OCI-M1 (cell line): Measurements from ENCODE around the gene UVRAG.
"Not testable (repeated sequence)": the region's sequence is repeated elsewhere in the genome, so short reads cannot be mapped to it uniquely, and the experiment has no call there.

Experiments used
- DNase-seq: peaks from one replicate; lab custom pipeline; 2025; lab: John Stamatoyannopoulos, UW

UVRAG gene

DNA sequence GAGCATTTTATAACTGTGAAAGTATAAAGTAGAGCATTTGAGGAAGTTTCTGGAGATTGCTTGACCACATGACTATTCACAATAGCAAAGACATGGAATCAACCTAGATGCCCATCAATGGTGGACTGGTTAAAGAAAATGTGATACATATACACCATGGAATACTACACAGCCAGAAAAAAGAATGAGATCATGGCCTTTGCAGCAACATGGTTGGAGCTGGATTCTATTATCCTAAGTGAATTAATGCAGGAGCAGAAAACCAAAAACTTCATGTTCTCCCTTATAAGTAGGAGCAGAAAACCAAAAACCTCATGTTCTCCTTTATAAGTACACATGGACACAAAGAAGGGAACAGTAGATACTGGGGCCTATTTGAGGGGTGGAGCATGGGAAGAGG is 30.3 kb downstream of the UVRAG start:
- DNase-seq: peak; percentile 67

DNA sequence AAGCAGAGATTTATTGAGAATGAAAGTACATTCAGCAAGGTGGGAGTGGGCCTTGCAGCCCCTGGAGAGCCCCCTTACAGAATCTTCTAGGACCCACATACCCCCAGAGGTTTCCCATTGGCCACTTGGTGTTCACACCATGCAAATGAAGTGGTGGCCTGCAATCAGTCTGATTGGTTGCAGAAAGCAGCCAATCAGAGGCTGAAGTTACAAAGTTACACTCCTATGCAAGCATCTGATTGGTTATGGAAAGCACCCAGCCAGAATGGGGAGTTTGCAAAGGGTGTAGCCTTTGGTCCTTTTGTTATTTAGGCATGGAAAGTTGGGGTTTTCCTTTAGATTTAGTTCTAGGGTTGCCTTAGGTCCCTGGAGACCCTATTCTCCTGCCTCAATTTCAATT is 34.9 kb downstream of the UVRAG start:
- DNase-seq: peak; percentile 75

DNA sequence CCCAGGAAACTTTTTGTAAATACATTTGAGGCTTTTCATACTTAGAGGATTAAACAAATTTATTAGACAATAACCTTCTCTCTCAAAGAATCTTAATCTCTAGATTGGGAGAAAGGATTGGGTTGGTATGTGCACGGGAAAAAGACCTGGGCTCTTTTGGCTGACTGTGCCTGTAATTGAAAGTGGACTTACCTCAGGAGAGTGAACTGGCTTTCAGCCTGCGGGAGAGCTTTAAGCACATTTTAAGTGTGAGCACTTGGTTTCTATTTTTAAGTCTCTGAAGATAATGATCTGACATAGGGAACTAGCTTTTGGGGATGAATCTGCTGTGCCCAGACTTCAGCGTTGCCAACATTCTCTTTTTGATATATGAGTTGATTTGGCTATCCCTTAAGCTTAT is 35.8 kb downstream of the UVRAG start:
- DNase-seq: peak; percentile 86

DNA sequence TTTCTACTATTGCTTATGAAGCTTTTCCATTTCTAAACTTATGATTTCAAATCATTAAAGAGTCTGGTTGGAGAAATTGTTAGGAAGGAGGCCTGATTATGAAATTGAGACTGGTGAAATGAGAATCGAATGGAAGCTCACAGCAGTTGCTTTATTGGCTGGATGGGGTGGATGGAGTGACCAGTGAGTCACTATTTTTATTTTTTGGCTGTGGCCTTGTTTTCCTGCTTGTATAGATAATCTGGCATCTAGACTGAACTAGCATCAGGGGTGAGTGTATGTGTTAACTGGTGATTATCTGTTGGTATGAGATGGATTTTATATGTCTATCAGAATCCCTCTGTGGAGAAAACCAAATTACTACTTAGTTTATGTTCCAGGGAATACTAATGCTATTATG is 36.2 kb downstream of the UVRAG start:
- peak; percentile 80 for DNase-seq

DNA sequence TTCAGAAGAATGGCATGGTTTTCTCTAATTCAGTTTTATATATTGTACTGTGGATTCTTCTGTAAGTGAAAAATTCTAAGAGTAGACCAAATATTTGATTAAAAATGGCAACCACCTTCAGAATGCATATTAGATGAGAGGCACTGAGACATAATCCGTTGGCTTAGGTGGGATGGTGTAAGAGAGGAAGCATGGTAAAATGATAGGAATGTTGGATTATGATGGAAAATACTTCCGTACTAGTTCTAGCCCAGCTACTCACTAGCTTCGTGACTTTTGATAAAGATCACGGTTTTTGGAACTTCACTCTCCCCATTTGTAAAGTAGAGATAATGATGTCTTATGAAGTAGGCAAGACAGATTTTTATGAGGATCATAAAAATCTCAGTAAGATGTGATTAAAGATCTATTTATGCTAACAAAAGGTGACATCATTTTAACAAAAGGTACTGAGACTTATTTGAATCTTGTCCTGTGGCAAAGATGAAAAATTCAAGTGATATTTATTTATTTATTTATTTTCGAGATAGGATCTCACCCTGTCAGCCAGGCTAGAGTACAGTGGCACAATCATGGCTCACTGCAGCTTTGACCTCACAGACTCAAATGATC is 37.5 kb downstream of the UVRAG start:
- no peak for DNase-seq

DNA sequence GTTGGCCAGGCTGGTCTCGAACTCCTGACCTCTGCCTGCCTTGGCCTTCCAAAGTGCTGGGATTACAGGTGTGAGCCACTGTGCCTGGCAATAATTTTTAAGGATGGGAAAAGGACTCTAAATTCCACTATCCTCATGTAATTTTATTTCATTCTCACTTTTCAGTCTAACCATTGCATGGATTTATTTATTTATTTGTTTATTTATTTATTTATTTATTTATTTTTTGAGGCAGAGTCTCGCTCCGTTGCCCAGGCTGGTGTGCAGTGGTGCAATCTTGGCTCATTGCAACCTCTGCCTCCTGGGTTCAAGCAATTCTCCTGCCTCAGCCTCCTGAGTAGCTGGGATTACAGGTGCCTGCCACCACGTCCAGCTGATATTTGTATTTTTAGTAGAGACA is 38.6 kb downstream of the UVRAG start:
- DNase-seq: not testable (repeated sequence)

DNA sequence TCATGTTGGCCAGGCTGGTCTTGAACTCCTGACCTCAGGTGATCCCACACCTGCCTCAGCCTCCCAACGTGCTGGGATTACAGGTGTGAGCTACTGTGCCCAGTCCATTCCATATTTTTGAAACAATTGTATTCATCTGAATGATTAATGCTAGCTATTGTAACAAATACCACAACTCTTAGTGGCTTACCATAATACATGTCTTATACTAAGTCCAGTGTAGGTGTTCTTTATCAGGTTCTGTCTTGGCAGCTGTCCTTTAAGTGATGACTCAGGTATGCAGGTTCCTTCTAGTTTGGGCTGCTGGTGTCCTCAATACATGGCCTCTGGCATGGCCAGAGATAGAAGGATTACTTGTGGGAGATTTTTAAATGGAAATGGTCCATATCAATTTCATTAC is 39.0 kb downstream of the UVRAG start:
- DNase-seq: no peak

DNA sequence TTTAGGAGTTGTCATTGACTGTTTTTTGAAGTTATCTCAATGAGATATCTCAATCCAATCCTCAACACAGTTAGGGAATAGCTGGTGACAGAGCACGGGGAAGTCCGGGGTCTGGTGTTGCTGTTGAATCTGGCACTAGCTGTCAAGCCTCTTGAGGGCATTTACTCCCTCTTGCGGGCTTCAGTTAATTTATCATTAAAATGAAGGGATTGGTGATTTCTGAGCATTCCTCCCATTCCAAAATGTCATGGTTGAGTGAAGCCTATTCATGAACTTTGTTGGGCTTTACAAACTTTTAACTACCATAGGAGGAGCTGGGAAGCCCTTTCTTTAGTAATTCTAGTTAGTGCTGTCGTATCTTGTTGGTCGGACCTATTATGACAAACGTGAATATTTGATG is 40.2 kb downstream of the UVRAG start:
- DNase-seq: no peak

DNA sequence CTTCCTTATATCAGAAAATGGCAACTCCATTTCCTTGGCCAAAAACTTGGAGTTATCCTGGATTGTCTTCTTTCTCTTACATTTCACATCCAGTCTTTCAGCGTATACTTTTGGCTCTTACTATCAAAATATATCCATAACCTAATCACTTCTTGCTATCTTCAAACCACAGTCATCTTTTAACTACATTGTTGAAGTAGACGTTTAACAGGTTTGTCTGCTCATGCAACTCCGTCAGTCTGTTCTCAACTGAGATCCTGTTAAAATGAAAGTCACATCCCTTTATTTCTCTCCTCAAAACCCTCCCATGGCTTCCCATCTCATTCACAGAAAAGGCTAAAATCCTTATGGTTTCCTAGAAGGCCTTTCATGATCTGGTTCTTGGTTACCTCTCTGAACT is 41.9 kb downstream of the UVRAG start:
- no peak for DNase-seq

DNA sequence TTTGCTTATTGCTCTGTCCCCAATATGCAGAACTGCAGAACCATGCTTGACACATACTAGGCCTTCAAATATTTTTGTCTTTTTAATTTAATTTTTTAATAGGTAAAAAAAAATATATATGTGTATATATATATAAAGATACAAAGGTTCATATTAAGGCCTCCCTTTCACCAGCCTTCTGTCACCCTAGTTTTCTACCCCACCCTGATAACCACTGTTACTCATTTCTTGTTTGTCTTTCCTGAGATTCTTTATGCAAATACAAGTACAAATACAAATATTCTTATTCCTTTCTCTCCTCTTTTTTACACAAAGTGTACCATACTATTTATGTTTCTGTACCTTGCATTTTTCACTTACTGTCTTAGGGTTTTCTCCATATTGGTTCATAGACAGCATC is 43.0 kb downstream of the UVRAG start:
- no peak for DNase-seq

DNA sequence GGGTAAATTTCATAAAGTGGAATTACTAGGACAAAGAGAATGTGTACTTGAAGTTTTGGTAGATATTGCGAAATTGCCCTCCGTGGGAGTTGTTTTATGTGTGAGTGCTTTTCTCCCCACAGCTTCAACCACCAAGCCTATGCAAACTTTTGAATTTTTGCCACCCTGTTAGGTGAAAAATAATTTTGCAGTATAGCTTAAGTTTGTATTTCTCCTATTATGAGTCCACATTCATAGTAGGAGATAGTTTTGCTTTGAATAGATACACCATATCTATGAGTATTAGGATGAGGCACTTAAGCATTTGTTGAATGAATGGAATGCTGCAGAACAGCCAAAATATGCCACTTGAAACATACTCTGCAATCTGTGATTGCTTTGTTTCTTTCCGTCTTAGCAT is 43.6 kb downstream of the UVRAG start:
- peak; percentile 86 for DNase-seq

DNA sequence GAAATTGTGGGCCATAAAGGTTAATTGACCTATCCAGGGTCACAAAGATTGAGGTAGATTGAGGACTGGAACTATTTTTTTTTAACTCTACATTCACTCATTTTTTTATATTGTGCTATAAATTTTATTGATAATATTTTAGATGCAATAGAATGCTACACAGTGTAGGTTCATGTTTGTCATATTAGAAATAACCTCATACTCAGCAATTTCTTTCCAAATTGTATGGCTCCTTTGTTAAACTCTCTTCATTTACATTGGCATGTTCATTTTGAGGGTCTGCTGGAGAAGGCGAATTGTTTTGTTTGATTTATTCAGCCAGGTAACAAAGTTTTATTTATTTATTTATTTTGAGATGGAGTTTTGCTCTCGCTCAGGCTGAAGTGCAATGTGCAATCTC is 44.6 kb downstream of the UVRAG start:
- DNase-seq: no peak

DNA sequence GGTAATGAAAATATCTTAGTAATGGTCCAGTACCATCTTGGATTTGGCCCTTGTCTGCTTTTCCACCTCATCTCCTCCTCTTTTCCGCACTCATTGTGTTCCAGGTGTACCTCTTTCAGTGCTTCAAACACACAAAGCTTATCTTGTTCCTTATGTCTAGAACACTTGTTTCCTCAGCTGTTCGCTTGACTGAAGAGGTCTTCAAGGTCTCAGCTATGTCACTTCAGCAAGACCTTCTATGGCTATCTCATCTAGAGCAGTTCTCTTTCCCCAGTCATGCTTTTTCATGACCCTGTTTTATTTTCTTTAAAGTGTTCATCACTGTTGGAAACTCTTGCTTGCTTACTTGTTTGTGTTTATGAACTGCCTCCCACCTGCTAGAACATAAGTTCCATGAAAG is 47.4 kb downstream of the UVRAG start:
- DNase-seq: no peak

DNA sequence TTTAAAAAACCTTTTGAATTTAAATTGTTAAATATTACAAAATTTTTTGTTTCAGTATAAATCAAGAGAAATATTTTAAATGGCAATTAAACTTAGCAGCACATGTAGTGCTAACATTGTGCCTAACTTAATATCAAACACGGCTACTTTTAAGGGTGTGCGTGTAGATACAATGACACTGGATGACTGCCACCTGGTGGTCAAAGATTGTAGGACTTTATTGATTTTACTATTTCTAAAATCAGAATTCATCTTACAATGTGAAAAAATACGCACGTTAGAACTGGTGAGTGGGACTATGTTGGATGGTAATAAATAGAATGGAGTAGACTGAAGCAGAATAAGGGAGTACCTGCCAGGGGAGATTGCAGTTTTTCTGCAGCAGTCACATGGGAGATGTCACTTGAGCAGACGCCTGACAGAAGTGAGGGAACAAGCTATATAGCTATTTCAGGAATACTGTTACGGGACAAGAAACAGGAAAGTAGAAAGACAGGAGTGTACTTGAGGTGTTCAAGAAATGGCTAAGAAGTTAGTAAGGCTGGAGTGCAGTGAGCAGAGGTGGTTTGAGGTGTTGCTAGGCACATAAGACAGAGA is 52.9 kb downstream of the UVRAG start:
- peak; percentile 95 for DNase-seq

DNA sequence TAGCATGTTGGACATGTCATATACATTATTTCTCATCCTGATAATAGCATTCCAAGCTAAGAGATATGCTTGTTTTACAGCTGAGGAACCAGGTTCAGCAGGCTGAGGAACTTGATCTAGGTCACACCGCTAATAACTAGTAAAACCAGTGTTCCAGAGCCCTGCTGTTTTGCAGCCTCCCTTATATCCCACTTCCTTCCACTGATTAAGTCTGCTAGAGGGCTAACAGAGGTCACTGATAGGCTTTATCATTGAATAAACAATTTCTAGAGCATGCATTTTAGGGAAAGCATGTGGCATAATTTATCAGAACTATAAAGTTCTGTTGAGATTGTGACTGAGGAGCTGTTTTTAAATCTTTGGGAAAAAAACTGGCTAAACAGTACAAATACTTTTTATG is 54.0 kb downstream of the UVRAG start:
- DNase-seq: no peak

DNA sequence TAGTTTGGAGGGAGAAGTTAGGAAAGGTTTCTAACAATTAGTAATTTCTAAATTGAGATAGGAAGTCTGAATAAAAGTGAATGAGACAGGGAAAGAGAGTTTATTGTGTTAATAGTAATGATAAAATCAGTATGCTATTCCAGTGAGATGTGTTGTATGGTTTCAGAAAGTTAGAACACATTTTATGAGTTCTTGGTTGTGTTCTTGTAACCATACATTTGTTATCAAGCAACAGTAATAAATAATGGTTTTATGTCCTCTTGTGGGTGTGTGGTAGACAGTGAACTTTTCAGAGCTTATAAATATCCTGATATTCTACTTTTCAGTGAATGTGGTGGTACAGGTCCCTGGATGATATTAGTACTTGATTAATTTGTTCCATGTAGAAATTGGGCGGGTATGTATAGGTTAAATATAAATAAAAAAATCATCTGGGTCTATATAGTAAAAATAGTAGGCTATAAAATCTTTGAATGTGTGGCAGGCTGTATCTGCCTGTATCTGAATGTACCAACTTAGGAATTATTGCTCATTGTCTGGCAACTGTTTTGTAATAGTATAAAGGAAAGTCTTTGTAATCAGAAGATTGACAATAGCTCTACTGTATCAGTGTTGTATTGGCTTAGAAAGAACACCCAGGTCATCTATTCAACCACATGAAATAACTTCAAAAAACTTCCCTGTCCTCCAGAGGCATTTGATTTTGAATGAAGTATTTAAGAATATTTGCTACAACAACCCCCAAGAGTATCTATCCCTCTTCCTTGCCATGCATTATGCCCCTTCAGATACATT is 54.8 kb downstream of the UVRAG start:
- DNase-seq: no peak

DNA sequence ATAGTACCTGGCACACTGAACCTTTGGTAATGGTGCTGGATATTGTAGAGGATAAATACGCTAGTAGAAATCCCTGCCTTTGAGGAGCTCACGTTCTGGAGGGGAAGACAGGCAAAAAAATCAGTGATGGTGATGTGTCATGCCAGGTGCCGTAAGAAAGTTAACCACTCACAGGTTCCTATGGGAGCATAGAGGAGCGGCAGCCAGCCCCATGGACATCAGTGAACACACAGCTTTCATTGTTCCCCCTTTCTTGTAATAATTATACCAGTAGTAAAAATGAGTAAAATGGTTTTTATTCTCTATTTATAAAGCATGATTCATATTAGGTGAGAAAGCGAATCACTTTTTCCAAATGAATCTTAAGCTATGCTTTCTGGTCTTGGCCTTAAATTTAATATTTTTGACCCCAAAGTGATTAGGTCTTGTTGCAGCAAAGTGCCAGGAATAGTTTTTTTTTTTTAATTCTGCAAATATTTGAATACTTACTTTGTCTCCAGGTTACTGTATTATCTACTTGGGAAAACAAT is 57.9 kb downstream of the UVRAG start:
- DNase-seq: peak; percentile 79

DNA sequence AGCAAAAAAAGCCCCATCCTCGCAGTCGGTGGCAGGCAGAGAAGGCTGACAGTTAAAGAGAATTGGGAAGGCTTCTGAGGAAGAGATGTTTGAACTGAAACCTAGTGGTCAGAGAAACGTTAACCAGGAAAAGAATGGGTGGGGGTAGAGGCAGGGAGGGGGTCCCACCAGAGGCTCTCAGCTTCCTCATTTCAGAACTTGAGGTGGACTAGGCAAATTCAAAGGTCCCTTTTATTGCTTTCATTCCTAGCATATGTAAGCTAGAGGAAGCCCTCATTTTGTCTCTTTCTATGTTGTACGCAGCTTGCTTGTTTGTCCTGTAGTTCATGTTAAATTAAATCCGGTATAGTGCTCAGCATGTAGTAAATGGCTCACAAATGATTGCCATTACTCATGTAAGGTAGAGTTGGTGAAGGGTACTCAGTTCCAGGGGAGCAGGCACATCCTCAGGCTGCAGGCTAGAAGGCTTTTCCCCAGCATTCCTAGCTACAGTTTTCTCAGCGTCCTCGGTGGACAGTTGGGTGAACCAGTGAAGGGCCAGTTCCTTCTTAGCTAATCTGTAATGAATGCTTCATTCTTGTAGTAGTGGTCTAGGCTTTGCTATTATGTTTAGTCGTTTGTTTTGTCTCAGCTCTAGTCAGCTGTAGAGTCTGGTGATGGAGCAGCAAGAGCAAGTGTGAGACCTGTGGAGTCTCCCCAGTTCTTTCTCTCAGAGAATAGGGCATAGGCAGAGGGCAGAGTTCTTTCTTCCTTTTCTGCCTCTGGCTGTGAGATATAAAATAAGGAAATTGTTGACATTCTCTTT is 58.6 kb downstream of the UVRAG start:
- peak; percentile 96 for DNase-seq

DNA sequence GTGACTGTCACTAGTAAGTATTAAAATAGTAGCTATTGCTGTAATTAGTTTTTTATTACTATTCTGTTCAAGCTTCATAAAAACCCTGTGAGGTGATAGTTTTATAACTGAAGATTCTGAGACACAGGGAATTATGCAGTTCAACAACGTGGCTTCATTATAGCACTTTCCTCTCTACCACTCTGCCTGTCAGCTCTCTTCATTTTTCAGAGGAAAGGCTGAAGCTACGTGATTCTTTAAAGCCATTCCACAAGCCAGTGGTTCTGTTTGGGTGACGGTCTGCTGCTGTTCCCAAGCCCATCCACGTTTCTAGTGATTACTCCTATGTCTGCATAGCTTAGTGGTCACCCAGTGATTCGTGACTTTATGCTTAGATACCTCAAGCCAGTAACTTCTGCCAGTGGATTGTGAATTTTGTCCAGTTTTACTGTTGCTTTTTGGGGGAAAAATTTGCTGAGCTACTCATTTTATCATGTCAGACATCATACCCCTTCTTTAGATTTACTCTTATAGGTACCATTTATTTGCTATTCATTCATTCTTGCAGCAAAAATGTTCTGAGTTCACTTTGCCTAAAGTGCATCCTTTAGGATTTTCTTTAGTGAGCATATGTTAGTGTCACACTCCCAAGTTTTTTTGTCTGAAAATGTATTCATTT is 59.8 kb downstream of the UVRAG start:
- peak; percentile 63 for DNase-seq

DNA sequence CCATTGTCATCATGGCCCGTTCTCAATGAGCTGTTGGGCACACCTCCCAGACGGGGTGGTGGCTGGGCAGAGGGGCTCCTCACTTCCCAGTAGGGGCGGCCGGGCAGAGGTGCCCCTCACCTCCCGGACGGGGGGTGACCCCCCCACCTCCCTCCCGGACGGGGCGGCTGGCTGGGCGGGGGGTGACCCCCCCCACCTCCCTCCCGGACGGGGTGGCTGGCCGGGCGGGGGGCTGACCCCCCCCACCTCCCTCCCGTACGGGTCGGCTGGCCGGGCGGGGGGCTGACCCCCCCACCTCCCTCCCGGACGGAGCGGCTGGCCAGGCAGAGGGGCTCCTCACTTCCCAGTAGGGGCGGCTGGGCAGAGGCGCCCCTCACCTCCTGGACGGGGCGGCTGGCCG is 62.3 kb downstream of the UVRAG start:
- DNase-seq: not testable (repeated sequence)

DNA sequence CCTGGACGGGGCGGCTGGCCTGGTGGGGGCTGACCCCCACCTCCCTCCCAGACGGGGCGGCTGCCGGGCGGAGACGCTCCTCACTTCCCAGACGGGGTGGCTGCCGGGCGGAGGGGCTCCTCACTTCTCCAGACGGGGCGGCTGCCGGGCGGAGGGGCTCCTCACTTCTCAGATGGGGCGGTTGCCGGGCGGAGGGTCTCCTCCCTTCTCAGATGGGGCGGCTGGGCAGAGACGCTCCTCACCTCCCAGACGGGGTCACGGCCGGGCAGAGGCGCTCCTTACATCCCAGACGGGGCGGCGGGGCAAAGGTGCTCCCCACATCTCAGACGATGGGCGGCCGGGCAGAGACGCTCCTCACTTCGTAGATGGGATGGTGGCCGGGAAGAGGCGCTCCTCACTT is 62.9 kb downstream of the UVRAG start:
- not testable (repeated sequence) for DNase-seq

DNA sequence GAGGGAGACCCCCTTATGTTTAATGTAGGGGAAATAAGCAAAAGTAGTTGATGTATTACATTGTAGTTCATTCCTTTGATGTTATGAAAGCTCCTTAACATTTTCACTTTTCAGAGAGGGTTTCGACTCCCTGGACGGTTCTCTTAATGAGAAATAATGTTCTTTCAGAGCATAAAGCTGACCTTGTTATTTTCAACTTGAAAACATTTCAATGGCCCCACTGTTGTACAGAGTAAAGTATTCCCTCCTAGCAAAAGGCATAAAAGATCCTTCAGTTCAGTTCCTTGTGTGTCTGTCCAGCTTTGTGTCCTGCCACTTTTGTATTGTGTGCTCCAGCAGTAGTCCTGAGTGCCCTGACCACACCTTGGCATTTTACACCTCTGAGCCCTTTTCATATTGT is 63.9 kb downstream of the UVRAG start:
- no peak for DNase-seq
